HG03442 (cell line): Measurements from ENCODE around the gene ZNF473.
A peak's percentile ranks its signal among the peaks of the same experiment; 100 is the strongest.

Experiments
- ATAC-seq: cut with Tn5 transposase; IDR thresholded peaks from one replicate; pipeline ENCODE4 v1.9.1; 2021; ENCODE audit warnings: mild to moderate bottlenecking, moderate library complexity; ENCODE audit not compliant: unreplicated experiment

ZNF473 gene

GRCh38 chr19:50025794-50026549 lies at the start of gene ZNF473:
ZNF473 (plus strand) TSS chr19:50026005; CDS start chr19:50031083, 5,078 bp downstream.
- ATAC-seq, result peak; percentile 51

GRCh38 chr19:49976496-49976895 lies 49.3 kb upstream of the ZNF473 start:
- ATAC-seq, result no peak

GRCh38 chr19:49977076-49977475 lies 48.7 kb upstream of the ZNF473 start:
- no peak for ATAC-seq

- no peak for ATAC-seq
Observed at GRCh38 chr19:49977881-49978280, 47.9 kb upstream of the ZNF473 start.

GRCh38 chr19:49978324-49978723 lies 47.5 kb upstream of the ZNF473 start:
- ATAC-seq, result no peak

- no peak for ATAC-seq
Observed at GRCh38 chr19:49981603-49982593, 43.9 kb upstream of the ZNF473 start.

GRCh38 chr19:49983645-49984229 lies 42.1 kb upstream of the ZNF473 start:
- ATAC-seq, result no peak

- no peak for ATAC-seq
Observed at GRCh38 chr19:49984491-49984890, 41.3 kb upstream of the ZNF473 start.

GRCh38 chr19:49985871-49986270 lies 39.9 kb upstream of the ZNF473 start:
- no peak for ATAC-seq

GRCh38 chr19:49986354-49986753 lies 39.5 kb upstream of the ZNF473 start:
- ATAC-seq, result no peak

- no peak for ATAC-seq
Observed at GRCh38 chr19:49987159-49987698, 38.6 kb upstream of the ZNF473 start.

GRCh38 chr19:49988007-49988406 lies 37.8 kb upstream of the ZNF473 start:
- no peak for ATAC-seq

GRCh38 chr19:49988433-49988832 lies 37.4 kb upstream of the ZNF473 start:
- no peak for ATAC-seq

- no peak for ATAC-seq
Observed at GRCh38 chr19:49997709-49998108, 28.1 kb upstream of the ZNF473 start.

- ATAC-seq, result no peak
Observed at GRCh38 chr19:49999371-50000010, 26.3 kb upstream of the ZNF473 start.

- no peak for ATAC-seq
Observed at GRCh38 chr19:50000038-50000840, 25.6 kb upstream of the ZNF473 start.

GRCh38 chr19:50000841-50001557 lies 24.8 kb upstream of the ZNF473 start:
- no peak for ATAC-seq

- ATAC-seq, result no peak
Observed at GRCh38 chr19:50001775-50002174, 24.0 kb upstream of the ZNF473 start.

GRCh38 chr19:50002386-50002960 lies 23.3 kb upstream of the ZNF473 start:
- no peak for ATAC-seq
